Putamen (tissue), 1 donor: ENCODE measurements around the gene MVB12B.

Source experiments
- DNase-seq: peaks from one replicate; pipeline ENCODE4 v3.0.0-alpha.2; 2016; ENCODE audit warnings: low spot score

MVB12B gene

DNA sequence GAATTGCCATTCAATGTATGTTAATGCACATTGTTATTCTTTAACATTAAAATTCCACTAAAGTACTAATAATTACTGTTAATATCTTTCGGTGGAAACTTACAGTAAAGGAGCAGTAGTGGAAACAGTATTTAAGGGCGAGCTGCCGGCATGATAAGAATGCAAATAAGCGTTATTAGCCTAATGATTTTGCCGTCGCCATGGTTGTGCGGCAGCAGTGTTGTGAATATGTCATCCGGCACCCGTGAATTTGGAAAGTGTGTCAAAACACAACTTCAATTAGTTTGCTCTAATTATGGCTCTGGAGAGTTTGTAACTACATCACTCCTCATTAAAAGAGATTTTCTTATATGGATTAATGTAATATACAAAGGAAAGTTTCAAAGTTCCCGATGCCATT lies 81.4 kb downstream of the MVB12B start:
- DNase-seq = no peak

GRCh38 chr9:126410229-126410628 lies 83.6 kb downstream of the MVB12B start:
- no peak for DNase-seq

GRCh38 chr9:126411225-126411947 lies 84.8 kb downstream of the MVB12B start:
- DNase-seq = no peak

DNA sequence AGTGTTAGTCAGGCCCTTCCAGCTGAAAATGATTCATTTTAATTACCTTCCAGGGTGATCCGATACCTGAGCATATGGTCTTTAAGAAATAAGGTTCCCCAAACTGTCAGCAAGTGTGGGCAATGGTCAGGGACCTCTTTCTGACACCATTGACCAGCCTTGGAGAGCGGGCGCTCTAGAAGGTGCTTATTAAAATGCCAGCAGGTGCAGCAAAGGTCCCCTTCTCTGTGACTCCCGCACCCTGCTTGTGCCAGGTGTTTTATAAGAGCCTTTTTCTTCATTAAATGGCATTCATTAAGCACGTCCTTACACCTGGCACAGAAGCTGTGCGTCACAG lies 85.3 kb downstream of the MVB12B start:
- no peak for DNase-seq

GRCh38 chr9:126412905-126413304 lies 86.3 kb downstream of the MVB12B start:
- no peak for DNase-seq

DNA sequence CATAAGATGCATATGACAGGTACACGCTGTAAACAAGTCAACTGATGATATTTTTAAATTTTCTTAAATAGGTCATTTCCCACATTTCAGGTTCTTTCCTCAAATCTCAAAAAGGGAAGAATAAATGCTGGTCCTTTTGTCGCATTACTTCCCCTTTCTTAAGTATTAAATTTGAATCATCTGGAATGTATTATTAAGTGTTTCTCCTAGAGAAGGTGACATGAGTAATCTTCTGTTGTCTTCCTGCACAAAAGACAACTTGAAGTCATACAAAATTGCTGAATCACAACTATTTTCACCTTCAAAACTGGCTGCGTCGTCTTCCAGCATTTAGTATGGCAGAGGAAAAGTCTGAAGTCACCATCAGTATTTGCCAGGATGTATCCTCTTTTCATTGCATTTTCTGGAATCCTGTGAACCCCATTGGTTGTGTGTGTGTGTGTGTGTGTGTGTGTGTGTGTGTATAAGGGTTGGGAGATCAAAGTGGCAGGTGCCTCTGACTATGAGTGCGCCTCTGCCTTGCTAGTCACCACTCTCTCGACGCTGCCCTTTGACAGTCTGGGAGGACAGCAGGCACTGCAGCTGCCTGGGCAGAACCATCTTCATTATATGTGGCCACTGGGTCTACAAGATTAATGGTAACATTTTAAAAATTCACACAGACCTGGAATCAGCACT lies 86.9 kb downstream of the MVB12B start:
- no peak for DNase-seq

DNA sequence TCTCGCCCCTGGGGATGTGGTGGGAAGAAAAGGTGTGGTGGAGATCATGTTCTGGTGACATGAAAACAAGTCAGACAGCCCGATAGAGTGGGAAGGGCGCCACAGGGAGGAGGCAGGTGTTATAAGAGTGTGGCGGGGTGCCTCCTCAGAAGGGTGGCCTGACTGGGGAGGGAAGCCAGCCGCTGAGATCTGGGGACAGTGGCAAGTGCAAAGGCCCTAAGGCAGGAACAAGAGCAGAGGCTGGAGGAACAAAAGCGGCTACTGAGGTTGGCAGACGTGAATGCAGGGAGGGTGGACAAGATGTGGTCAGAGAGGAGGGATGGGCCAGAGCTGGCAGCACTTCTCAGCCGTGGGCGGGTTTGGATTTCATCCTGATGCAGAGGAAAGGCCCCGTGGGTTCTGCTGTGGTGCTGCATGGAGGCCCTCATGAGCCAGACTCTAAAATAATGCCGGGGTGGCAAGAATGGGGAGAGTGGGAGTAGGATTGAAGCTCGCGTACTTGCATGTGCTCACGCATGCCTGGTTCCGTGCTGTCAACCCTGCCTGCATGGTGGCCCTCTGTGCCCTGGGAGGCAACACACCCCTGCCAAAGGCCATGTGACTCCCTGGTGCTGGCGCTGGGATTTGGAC lies 89.2 kb downstream of the MVB12B start:
- no peak for DNase-seq

DNA sequence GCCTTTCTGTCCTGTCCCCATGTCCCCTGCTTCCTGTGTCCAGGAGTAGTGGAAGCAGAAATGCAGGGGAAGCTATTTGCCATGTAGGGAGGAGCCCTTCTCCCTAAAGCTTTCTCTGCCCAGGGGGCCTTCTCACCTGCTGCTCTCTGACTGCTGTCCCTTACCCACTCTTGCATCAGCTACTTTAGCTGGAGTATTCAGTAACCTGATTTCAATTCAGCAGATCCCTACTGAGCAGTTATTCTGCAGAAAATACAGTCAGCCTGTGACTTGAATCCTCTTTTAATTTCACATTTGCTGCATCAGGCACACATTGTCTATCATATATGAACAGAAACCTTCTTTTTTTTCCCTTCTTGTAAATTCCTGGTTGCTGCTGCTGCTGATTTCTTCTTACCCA lies 90.4 kb downstream of the MVB12B start:
- no peak for DNase-seq

DNA sequence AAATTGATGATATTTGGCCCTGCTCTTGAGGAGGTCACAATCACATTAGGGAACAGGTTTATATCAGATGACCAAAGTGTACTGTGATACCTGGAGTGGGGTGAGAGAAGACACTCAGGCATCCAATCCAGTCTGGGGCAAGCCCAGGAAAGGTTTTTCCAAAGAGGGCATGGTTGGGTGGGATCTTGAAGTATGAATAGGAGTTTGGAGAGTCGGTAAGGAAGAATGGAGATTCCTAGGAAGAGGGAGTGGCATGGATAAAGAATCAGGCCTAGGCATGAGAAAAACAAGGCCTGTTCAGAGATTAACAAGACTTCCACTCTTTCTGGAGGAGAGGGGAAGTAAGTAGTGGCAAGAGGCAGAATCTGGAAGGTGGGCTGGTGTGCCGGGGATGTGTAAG lies 91.1 kb downstream of the MVB12B start:
- DNase-seq = no peak

DNA sequence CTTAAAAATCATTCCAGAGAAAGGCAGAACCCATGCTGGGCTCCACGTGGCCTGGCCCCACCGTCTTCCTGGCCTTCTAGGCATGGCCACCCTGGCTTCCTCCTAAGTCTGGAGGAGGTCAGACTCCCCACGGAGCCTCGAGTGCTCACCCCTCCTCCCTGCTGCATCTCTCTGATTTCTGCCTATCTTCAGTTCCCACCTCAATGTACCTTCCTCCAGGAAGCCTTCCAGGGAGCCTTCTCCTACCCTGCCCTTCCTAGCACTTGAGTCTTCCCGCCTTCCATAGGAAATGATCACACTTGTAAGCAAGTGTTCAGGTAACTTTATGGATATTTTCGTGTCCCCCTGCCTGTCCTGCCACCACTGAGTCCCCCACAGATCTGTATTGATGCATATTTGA lies 92.0 kb downstream of the MVB12B start:
- DNase-seq = no peak

DNA sequence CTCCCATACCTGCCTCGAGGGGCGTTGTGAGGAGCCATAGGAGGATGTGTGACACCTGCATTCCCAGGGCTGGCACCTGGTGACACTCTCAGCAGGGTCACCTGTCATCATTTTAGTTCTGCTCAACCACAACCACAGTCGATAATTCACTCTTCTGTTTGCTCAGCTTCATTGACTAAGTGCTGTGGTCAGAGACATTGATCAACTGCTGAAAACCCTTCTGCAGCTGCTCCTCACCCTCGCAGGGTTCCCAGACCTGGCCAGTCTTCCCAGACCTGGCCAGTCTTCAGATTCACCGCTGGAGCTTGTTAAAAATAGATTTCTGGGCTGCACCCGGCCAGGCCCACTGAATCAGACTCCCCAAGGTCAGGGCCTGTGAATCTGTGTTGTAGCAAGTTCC lies 92.8 kb downstream of the MVB12B start:
- DNase-seq = no peak

DNA sequence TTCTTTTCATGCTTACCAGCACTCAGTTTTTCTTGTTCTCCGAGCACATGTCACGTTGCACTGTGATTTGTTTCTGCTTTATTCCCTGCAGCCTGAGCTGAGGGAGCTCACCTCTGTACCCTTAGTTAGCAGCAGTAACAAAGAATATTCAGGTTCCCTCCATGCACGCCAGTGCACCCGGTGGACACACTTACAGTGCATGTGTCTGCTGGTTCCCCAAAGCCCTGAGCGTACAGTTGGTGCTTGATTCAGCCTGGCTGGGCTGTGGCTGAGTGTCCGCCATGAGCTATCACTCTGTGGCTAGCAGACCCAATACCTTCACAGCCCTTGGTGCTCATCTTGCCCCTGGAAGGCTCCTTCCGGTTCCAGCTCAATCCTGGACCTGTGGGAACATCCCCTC lies 93.5 kb downstream of the MVB12B start:
- no peak for DNase-seq

GRCh38 chr9:126420643-126421564 lies 94.3 kb downstream of the MVB12B start:
- no peak for DNase-seq

DNA sequence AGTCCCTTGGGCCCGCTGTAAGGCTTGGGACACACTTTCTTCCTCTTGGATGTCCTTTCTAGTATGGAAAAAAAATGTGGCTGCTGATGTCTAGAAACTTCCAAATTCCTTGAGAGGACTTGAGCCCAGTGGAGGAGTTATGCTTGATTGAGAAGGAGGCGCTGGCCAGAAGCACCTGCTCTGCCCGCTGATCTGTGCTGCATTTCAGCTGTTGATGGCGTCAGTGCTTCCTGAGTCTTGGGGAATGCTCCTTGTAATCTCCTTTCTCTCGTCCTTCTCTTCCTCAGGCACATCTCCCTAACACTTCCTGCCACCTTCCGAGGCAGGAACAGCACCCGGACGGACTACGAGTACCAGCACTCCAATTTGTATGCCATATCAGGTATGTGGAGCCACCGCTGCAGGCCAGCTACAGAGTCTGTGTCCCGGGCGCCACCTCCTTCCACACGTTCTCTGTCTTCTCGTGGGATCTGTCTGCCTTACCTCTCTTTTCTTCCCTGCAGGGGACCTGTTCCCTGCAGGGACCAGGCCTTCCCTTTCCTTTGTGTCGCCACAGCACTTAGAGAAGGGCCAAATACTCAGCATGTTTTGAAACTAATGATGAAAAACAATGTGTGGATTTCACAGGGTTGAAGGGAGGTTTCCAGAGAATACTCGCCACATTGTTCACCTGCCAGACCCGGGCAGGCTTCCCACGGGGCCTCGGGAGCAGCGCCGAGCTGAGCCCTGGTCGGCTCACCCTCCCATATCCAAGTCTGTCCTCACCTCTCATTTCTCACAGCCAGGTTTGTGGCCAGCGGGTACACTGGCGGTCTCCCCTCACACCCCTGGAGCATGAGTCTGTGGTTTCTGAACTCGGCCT lies 95.2 kb downstream of the MVB12B start:
- DNase-seq = no peak

DNA sequence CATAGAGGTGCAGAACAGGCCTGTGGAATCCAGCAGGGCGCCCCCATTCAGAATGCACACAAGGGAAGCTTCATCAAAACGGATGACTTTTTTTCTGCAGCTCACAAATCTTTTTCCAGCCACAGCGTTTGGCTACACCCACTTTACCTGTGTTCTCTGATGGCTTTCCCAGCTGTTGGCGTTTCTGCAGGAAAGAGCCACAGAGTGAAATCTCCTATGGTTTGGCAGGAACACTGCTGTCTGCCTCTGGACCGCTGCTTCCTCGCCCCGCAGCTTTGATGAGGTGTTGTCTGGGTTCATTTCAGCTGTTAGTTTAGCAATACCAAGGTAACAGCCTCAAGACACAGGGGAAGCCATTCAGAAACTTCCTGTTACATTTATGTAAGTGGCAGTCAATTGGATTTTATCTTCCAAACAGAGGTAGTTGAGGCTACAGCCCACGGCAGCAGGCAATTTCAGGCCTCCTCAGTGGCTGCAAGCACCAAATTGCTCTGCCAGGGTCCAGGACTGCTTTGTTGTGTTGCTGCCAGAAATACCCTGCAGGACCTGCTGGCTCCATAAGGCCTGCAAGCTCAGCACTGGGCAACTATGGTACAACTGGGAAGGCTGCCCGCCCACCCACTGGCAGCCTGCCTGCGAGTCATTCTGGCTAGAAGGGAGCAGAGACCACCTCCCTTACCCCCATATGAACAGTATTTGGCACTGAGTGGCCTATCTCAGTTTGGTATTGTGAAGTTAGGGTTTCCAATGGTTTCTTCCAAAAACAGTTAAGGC lies 96.7 kb downstream of the MVB12B start:
- no peak for DNase-seq

DNA sequence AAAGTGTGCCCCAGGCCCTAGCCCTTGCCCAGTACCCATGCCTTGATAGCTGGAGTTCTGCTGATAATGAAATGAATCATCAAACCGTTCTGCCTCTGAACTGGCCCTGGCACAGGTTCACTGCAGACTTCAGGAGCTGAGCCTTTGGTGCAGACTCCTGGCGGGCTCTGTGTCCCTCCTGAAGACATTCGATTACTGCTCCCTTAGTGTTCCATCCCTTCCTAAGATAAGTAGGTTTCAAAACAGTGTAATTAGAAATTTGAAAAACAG lies 97.2 kb downstream of the MVB12B start:
- no peak for DNase-seq

GRCh38 chr9:126424511-126424910 lies 97.9 kb downstream of the MVB12B start:
- no peak for DNase-seq

GRCh38 chr9:126428534-126429175 lies 102.0 kb downstream of the MVB12B start:
- no peak for DNase-seq

GRCh38 chr9:126429190-126429589 lies 102.6 kb downstream of the MVB12B start:
- no peak for DNase-seq

DNA sequence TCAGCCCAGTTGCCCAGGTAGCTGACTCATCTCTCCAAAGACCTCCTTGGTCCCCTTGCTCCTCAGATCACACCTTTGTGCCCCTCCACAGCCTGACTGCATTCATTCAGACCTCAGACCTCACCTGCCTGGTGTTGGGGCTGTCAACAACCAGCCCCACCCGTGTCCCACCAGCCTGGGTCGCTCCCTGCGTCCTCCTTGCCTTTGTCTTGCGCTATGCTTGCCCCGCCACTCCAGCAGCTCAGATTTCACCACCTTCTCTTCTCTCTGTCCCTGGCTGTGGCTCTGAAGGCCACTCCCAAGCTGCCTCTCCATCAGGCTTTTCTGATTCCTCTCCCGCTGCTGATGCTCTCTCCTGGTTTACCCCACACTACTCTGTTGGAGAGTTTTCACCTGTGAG lies 103.5 kb downstream of the MVB12B start:
- DNase-seq = no peak
